Jurkat, Clone E6-1 (cell line): ENCODE data around the gene MTHFSD.

ENCODE experiments used
- DNase-seq: peaks from one replicate; pipeline ENCODE4 v3.0.0-alpha.2; 2011; ENCODE audit warnings: low read depth, low spot score
- H3K4me3 ChIP-seq: 2 replicates; pipeline ENCODE4 v1.5.1; 2011; ENCODE audit warnings: mild to moderate bottlenecking, low read length, control low read depth, moderate library complexity

The MTHFSD gene

GRCh38 chr16:86519649-86520316 lies 35.3 kb downstream of the MTHFSD start:
- H3K4me3 ChIP-seq, result no peak overlapping the region
- no peak for DNase-seq

- DNase-seq, result no peak
Measured at GRCh38 chr16:86519007-86519648, 35.9 kb downstream of the MTHFSD start.

DNA sequence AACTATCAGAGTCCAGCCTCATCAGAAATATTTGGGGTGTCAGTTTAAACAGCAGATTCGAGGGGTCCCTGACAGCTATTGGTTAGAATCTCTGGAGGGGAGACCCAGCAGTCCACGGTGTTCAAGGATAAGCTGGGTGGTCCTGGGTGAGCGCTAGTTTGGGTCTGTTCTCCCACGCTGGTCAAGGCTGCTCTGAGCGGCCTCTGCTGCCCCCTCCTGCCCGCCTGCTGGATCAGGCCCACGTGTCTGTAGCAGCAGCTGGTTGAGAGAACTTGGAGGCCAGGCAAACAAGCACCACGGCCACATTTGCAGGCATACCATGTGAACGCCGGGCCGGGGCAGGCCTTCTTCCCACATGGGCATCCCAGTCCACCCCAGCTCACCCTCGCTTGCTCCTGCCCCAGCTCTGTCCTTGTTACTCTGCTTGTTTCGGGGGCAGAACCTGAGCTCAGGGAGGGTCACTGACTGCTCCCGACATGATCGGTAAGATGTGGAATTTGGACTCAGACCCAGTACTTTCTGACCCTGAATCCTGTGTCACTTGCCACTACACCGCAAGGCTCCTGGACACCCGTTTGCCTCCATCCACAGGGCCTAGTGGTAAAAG lies 37.3 kb downstream of the MTHFSD start:
- DNase-seq, result no peak
- no peak overlapping the region for H3K4me3 ChIP-seq

More at GRCh38 chr16:86519007-86519648, 35.9 kb downstream of the MTHFSD start:
- no peak overlapping the region for H3K4me3 ChIP-seq

DNA sequence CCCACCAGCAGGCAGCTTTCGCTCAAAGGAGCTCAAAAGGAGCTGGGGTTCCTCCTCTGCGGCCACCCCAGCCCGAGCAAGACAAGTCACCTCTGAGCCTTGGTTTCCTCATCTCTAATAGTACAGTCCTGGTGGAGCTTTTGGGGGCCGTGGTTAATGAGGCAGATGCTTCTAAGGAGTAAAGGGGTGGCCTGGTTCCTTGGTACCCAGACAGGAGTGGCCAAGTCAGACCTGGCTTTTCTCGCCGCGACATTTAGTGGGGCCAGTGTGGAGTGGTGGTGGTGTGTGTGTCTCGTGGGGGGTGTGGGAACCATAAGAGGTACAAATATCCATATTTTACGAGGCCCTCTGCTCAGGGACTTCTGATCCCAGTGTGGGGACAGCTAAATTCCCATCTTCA lies 38.0 kb downstream of the MTHFSD start:
- no peak for DNase-seq
- H3K4me3 ChIP-seq, result no peak overlapping the region

GRCh38 chr16:86516623-86517003 lies 38.4 kb downstream of the MTHFSD start:
- DNase-seq, result no peak
- no peak overlapping the region for H3K4me3 ChIP-seq

GRCh38 chr16:86515777-86516622 lies 39.0 kb downstream of the MTHFSD start:
- no peak for DNase-seq
- H3K4me3 ChIP-seq, result no peak overlapping the region

DNA sequence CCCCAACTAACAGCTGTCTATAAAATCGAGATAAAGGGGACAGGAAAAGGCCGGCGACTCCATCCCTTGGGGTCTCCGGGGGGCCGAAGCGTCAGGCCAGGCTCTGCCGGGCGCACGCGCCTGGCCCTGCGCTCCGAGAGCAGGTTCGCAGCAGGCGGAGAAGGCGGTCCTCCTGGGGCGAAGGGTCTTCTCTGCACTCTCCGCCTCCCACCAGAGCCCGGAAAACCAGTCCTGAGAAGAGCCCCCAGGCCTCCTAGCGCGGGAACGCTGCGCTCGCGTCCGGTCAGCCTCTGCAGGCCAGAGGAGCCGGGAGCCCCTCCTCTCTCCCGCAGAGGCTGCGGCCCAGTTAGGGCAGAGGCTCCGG lies 39.6 kb downstream of the MTHFSD start:
- no peak overlapping the region for H3K4me3 ChIP-seq
- DNase-seq, result no peak

- no peak for DNase-seq
- no peak overlapping the region for H3K4me3 ChIP-seq
Measured at GRCh38 chr16:86514481-86515376, 40.3 kb downstream of the MTHFSD start.

DNA sequence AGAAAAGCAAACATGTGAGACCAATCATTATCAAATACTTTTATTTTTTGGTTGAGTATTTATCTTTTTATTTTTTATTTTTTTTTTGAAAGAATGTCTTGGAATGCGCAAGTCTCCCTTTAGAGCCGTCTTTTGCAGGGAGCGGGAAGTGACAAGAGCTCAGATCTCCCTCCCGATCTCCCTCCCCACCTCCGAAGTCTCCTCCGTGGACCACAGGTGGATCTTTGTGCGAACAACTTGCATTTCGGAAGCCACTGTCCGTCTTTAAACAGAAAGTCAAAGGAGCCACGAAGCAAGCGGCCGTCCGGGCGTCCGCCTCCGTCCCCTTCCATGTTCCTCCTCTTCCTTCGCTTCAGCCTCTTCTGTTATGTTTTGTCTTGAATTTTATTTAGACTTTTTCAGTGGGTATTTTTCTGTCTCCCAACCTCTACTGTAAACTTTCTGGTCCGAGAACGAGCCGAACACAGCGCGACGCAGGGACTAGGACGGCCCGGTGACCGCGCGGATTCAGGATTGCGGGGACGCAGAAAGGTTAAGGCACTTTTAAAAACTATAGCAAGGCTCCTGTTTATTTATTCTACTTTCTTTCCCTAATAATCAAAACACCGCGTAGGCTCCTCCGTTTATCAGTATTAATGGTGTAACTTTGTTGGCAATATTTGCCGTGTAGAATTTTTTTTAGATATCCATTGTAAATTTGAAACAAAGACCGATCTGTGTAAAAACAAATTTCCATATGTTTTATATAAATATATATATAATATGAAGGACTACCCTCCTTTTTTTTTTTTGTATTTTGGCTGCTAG lies 41.4 kb downstream of the MTHFSD start:
- H3K4me3 ChIP-seq, result no peak overlapping the region
- no peak for DNase-seq

- no peak overlapping the region for H3K4me3 ChIP-seq
Measured at GRCh38 chr16:86512860-86513470, 42.1 kb downstream of the MTHFSD start.

DNA sequence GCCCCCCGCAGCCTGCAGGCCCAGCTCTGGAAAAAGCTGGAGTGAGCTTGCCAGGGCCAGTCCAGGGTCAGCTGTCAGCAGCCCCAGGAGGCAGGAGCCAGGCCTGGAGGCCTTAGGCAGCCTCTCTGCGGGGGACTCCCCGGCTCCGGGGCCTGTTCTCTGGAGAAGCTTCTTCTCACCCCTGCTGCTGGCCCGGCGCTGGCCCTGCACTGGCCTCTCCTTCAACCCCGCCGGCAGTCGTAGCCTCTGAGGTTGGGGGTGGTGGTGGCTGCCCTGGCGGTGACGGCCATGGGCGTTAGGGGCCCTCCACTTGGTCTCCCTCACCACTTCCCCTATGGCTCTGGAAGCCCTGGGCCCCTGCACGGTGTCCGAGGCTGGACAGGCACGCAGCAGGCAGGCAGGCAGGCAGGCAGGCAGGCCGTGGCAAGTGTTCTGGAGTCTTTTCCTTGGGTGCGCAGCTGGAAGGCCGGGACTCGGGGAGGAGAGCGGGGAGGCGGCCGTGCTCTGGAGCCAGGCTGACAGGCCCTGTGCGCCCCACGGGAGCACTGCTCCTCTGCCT lies 42.7 kb downstream of the MTHFSD start:
- no peak for DNase-seq
- no peak overlapping the region for H3K4me3 ChIP-seq

More at GRCh38 chr16:86512860-86513470, 42.1 kb downstream of the MTHFSD start:
- no peak for DNase-seq

- no peak for DNase-seq
- no peak overlapping the region for H3K4me3 ChIP-seq
Measured at GRCh38 chr16:86511317-86512161, 43.5 kb downstream of the MTHFSD start.

DNA sequence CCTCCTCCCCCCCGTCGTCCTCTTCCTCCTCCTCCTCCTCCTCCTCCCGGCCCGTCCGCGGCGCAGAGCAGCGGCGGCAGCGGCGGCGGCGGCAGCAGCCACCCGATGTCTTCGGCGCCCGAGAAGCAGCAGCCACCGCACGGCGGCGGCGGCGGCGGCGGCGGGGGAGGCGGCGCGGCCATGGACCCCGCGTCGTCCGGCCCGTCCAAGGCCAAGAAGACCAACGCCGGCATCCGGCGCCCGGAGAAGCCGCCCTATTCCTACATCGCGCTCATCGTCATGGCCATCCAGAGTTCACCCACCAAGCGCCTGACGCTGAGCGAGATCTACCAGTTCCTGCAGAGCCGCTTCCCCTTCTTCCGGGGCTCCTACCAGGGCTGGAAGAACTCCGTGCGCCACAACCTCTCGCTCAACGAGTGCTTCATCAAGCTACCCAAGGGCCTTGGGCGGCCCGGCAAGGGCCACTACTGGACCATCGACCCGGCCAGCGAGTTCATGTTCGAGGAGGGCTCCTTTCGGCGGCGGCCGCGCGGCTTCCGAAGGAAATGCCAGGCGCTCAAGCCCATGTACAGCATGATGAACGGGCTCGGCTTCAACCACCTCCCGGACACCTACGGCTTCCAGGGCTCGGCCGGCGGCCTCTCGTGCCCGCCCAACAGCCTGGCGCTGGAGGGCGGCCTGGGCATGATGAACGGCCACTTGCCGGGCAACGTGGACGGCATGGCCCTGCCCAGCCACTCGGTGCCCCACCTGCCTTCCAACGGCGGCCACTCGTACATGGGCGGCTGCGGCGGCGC lies 44.4 kb downstream of the MTHFSD start, which contains the start of gene FOXF1:
Gene FOXF1 (plus strand): TSS at position 63 of the 797 bp plus-strand sequence. CDS start 43 bp downstream, at position 106.
- peak within 1 kb of the TSS; percentile 35 for H3K4me3 ChIP-seq
- DNase-seq, result no peak

GRCh38 chr16:86509759-86510464 lies 45.1 kb downstream of the MTHFSD start:
- no peak for DNase-seq

More at GRCh38 chr16:86509759-86510464, 45.1 kb downstream of the MTHFSD start:
- peak overlapping the region; percentile 35; the same call in 1 of the 2 replicates for H3K4me3 ChIP-seq
